Measurements from ENCODE around the gene LIMS2. TPM values are rescaled to one million over a fixed set of nuclear protein-coding genes. Genes with fewer than 3 reads are reported as not detected.

Gene LIMS2
- total RNA-seq, 6 experiments from 2014 or later = 47.8 to 65.0 (median 59.1) TPM

- Mint-ChIP-seq H3K27me3 (ENCODE audit: insufficient read depth) (no peaks in the 10 kb centered on the region; the same call in 1 of the 2 replicates), H3K36me3 (ENCODE audit: low read depth) (peaks cover 15% of the 10 kb centered on the region; the same call in 1 of the 2 replicates), H3K9me3 (no peaks in the 10 kb centered on the region), H3K27ac (no peak overlapping the region), H3K4me3 (no peak overlapping the region), H3K4me1 (ENCODE audit: low read depth) (peaks cover 27% of the 10 kb centered on the region)
- TF ChIP-seq CTCF (IDR thresholded peaks at IDR 0.05) = no peak
- DNase-seq = no peak
Measured at GRCh38 chr2:127698553-127699355, 23.4 kb upstream of the LIMS2 start.

GRCh38 chr2:127697482-127698180 lies 22.3 kb upstream of the LIMS2 start:
- Mint-ChIP-seq H3K27me3 (ENCODE audit: insufficient read depth) (no peaks in the 10 kb centered on the region; the same call in 1 of the 2 replicates), H3K4me1 (ENCODE audit: low read depth) (peaks cover 23% of the 10 kb centered on the region), H3K9me3 (no peaks in the 10 kb centered on the region)

GRCh38 chr2:127695491-127696472 lies 20.5 kb upstream of the LIMS2 start:
- H3K27ac Mint-ChIP-seq = no peak overlapping the region
- H3K4me1 Mint-ChIP-seq (ENCODE audit: low read depth) = peaks cover 12% of the 10 kb centered on the region
- H3K27me3 Mint-ChIP-seq (ENCODE audit: insufficient read depth) = peaks cover 3% of the 10 kb centered on the region
- peak; percentile 58; the same call in 1 of the 2 replicates for TF ChIP-seq CTCF (IDR thresholded peaks at IDR 0.05)
- DNase-seq = peak; percentile 50
- H3K36me3 Mint-ChIP-seq (ENCODE audit: low read depth) = peaks cover 21% of the 10 kb centered on the region
- H3K9me3 Mint-ChIP-seq = peaks cover 9% of the 10 kb centered on the region
- no peak overlapping the region for H3K4me3 Mint-ChIP-seq

More at GRCh38 chr2:127697482-127698180, 22.3 kb upstream of the LIMS2 start:
- H3K36me3 Mint-ChIP-seq (ENCODE audit: low read depth) = peaks cover 13% of the 10 kb centered on the region; the same call in 1 of the 2 replicates
- no peak overlapping the region for H3K27ac Mint-ChIP-seq
- no peak overlapping the region for H3K4me3 Mint-ChIP-seq
- TF ChIP-seq CTCF (IDR thresholded peaks at IDR 0.05) = no peak
- no peak for DNase-seq

GRCh38 chr2:127694986-127695385 lies 19.7 kb upstream of the LIMS2 start:
- no peak for DNase-seq
- Mint-ChIP-seq H3K4me3 (no peak overlapping the region), H3K36me3 (ENCODE audit: low read depth) (peaks cover 21% of the 10 kb centered on the region), H3K9me3 (peaks cover 17% of the 10 kb centered on the region), H3K27ac (no peak overlapping the region), H3K27me3 (ENCODE audit: insufficient read depth) (peaks cover 3% of the 10 kb centered on the region), H3K4me1 (ENCODE audit: low read depth) (peaks cover 6% of the 10 kb centered on the region)
- no peak for TF ChIP-seq CTCF (IDR thresholded peaks at IDR 0.05)

- no peak for TF ChIP-seq CTCF (IDR thresholded peaks at IDR 0.05)
- Mint-ChIP-seq H3K4me1 (ENCODE audit: low read depth) (no peaks in the 10 kb centered on the region), H3K9me3 (peaks cover 33% of the 10 kb centered on the region)
Measured at GRCh38 chr2:127690696-127691095, 15.4 kb upstream of the LIMS2 start.

More at GRCh38 chr2:127690696-127691095, 15.4 kb upstream of the LIMS2 start:
- Mint-ChIP-seq H3K27ac (no peak overlapping the region), H3K4me3 (no peak overlapping the region), H3K36me3 (ENCODE audit: low read depth) (peaks cover 26% of the 10 kb centered on the region), H3K27me3 (ENCODE audit: insufficient read depth) (peaks cover 3% of the 10 kb centered on the region)
- DNase-seq = no peak
